Natural killer cell (primary cell): ENCODE data around the gene HBB. TPM values are rescaled to one million over a fixed set of nuclear protein-coding genes. Genes with fewer than 3 reads are reported as not detected.

Experiments
- ATAC-seq, 3 donors: fragments of 150-1000 bp in 2 of 3; fragments of 200-7000 bp in 1 of 3; cut with Tn5 transposase; 1 replicate in 1 of 3; 2 replicates in 2 of 3; pipeline ENCODE4 v1.10.0; 2021; ENCODE audit warnings: mild to moderate bottlenecking in 2 of 3, moderate library complexity in 2 of 3
- DNase-seq, 2 donors: peaks; one replicate each; pipeline versions ENCODE4 v3.0.0 to v3.0.0-alpha.2; 2013 to 2021; ENCODE audit warnings: mixed read lengths in 1 of 2
- H3K27ac ChIP-seq: one replicate; pipeline ENCODE4 v1.5.1; 2013; ENCODE audit warnings: mild to moderate bottlenecking, low read length
- H3K27me3 ChIP-seq: one replicate; pipeline ENCODE4 v1.6.1; 2013; ENCODE audit warnings: low read length; ENCODE audit not compliant: control insufficient read depth, insufficient read depth
- H3K36me3 ChIP-seq: one replicate; pipeline ENCODE4 v1.6.1; 2013; ENCODE audit warnings: low read length; ENCODE audit not compliant: control insufficient read depth, insufficient read depth
- H3K4me1 ChIP-seq: one replicate; pipeline ENCODE4 v1.6.1; 2013; ENCODE audit warnings: low read length; ENCODE audit not compliant: control insufficient read depth, insufficient read depth
- H3K4me3 ChIP-seq: one replicate; pipeline ENCODE4 v1.5.1; 2013; ENCODE audit warnings: low read length
- H3K9me3 ChIP-seq: one replicate; pipeline ENCODE4 v1.6.1; 2013; ENCODE audit warnings: low read length; ENCODE audit not compliant: control insufficient read depth, insufficient read depth
- H3K27ac Mint-ChIP-seq, 2 donors: one replicate each; pipeline ENCODE4 v1.8.0; 2022; ENCODE audit warnings: mild to moderate bottlenecking in 2 of 2, mixed read lengths in 2 of 2, moderate library complexity in 1 of 2
- H3K27me3 Mint-ChIP-seq, 2 donors: one replicate each; pipeline ENCODE4 v1.8.0; 2022; ENCODE audit warnings: low read depth in 2 of 2, mixed read lengths in 2 of 2
- H3K36me3 Mint-ChIP-seq: one replicate; pipeline ENCODE4 v1.8.0; 2022; ENCODE audit warnings: mixed read lengths
- H3K4me1 Mint-ChIP-seq, 2 donors: one replicate each; pipeline ENCODE4 v1.8.0; 2022; ENCODE audit warnings: mixed read lengths in 2 of 2
- H3K4me3 Mint-ChIP-seq: one replicate; pipeline ENCODE4 v1.8.0; 2022; ENCODE audit warnings: mild to moderate bottlenecking, moderate library complexity, mixed read lengths
- H3K9me3 Mint-ChIP-seq, 2 donors: one replicate each; pipeline ENCODE4 v1.8.0; 2022; ENCODE audit warnings: mixed read lengths in 2 of 2
- WGBS: methylation state at CpG from one replicate; pipeline ENCODE4 v1.1.7; 2013; ENCODE audit warnings: missing lambda C conversion rate; ENCODE audit not compliant: insufficient coverage; 5-methylcytosine and 5-hydroxymethylcytosine counted together
- intact Hi-C: fragments of 100-400 bp; cut with micrococcal nuclease; formaldehyde crosslinking; loops from one replicate; pipeline ENCODE4 v1.14.2; 2022
- total RNA-seq, 4 donors: library from RNA; stranded (reverse); fragments of 120-200 nt in 1 of 4; gene quantifications; one replicate each; pipeline versions ENCODE4 v1.2.3 to v1.2.4, GENCODE V29; 2013 to 2022
- TF ChIP-seq, protein P1 (sequence below): fragments of 200-600 bp; IDR thresholded peaks from one replicate; pipeline ENCODE4 v1.8.0; 2022; ENCODE audit warnings: antibody characterized with exemption

Gene HBB
- total RNA-seq, 3 donors from 2014 or later (not counting 1 experiment from before 2014, with no cell fraction given), result 2.6 to 10.6 TPM; not detected in 1

- Mint-ChIP-seq H3K27me3 (no peaks in the 10 kb centered on the region), H3K27ac (no peak overlapping the region), H3K4me1 (no peaks in the 10 kb centered on the region), H3K9me3 (no peaks in the 10 kb centered on the region), H3K4me3 (no peak overlapping the region), H3K36me3 (no peaks in the 10 kb centered on the region)
- no peaks in the 10 kb centered on the region for H3K9me3 ChIP-seq
- DNase-seq (no peak), ATAC-seq (no peak)
- H3K27ac ChIP-seq, result no peak overlapping the region
- 60% methylated on average over 1 of the region's 1 CpG for WGBS
- H3K36me3 ChIP-seq, result no peaks in the 10 kb centered on the region
- no peaks in the 10 kb centered on the region for H3K4me1 ChIP-seq
- intact Hi-C loops, result no loop called here
- TF ChIP-seq, protein P1, sequence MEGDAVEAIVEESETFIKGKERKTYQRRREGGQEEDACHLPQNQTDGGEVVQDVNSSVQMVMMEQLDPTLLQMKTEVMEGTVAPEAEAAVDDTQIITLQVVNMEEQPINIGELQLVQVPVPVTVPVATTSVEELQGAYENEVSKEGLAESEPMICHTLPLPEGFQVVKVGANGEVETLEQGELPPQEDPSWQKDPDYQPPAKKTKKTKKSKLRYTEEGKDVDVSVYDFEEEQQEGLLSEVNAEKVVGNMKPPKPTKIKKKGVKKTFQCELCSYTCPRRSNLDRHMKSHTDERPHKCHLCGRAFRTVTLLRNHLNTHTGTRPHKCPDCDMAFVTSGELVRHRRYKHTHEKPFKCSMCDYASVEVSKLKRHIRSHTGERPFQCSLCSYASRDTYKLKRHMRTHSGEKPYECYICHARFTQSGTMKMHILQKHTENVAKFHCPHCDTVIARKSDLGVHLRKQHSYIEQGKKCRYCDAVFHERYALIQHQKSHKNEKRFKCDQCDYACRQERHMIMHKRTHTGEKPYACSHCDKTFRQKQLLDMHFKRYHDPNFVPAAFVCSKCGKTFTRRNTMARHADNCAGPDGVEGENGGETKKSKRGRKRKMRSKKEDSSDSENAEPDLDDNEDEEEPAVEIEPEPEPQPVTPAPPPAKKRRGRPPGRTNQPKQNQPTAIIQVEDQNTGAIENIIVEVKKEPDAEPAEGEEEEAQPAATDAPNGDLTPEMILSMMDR, result no peak
- H3K4me3 ChIP-seq, result no peak overlapping the region
- no peaks in the 10 kb centered on the region for H3K27me3 ChIP-seq
Observed at GRCh38 chr11:5227681-5228080, 810 bp upstream of the HBB start.

DNA sequence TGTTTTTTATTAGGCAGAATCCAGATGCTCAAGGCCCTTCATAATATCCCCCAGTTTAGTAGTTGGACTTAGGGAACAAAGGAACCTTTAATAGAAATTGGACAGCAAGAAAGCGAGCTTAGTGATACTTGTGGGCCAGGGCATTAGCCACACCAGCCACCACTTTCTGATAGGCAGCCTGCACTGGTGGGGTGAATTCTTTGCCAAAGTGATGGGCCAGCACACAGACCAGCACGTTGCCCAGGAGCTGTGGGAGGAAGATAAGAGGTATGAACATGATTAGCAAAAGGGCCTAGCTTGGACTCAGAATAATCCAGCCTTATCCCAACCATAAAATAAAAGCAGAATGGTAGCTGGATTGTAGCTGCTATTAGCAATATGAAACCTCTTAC, 1.4 kb downstream of the HBB start:
- DNase-seq (no peak), ATAC-seq (no peak)
- Histone ChIP-seq H3K27me3 (no peaks in the 10 kb centered on the region), H3K27ac (no peak overlapping the region), H3K4me3 (no peak overlapping the region), H3K36me3 (no peaks in the 10 kb centered on the region), H3K4me1 (no peaks in the 10 kb centered on the region), H3K9me3 (no peaks in the 10 kb centered on the region)
- Mint-ChIP-seq H3K36me3 (no peaks in the 10 kb centered on the region), H3K4me1 (no peaks in the 10 kb centered on the region), H3K27me3 (no peaks in the 10 kb centered on the region), H3K9me3 (peaks cover 2 to 3% of the 10 kb centered on the region in 2 donors), H3K27ac (no peak overlapping the region), H3K4me3 (no peak overlapping the region)
- TF ChIP-seq, protein P1, result no peak
- intact Hi-C loops, result no loop called here
- WGBS, result 63% methylated on average over 2 of the region's 2 CpGs

GRCh38 chr11:5224538-5225479, 2.1 kb downstream of the HBB start:
- TF ChIP-seq, protein P1, result no peak
- DNase-seq, result no peak
- Histone ChIP-seq H3K27me3 (no peaks in the 10 kb centered on the region), H3K4me1 (no peaks in the 10 kb centered on the region), H3K4me3 (no peak overlapping the region), H3K36me3 (no peaks in the 10 kb centered on the region), H3K27ac (no peak overlapping the region), H3K9me3 (no peaks in the 10 kb centered on the region)
- H3K27ac Mint-ChIP-seq, result no peak overlapping the region
- no peaks in the 10 kb centered on the region for H3K36me3 Mint-ChIP-seq
- no peaks in the 10 kb centered on the region for H3K27me3 Mint-ChIP-seq
- ATAC-seq, result no peak
- intact Hi-C loops, result no loop called here
- H3K9me3 Mint-ChIP-seq, result peaks cover 3% of the 10 kb centered on the region in 2 donors
- H3K4me3 Mint-ChIP-seq, result no peak overlapping the region
- 89% methylated on average over 3 of the region's 6 CpGs for WGBS
- no peaks in the 10 kb centered on the region for H3K4me1 Mint-ChIP-seq
